Measurements from ENCODE around the gene TBC1D32.
"Not testable (repeated sequence)": the region's sequence is repeated elsewhere in the genome, so short reads cannot be mapped to it uniquely, and the experiment has no call there.

TBC1D32 gene

GRCh38 chr6:121333196-121333595, 1.1 kb downstream of the TBC1D32 start:
- DNase-seq (ENCODE audit: low read depth), result no peak

- DNase-seq (ENCODE audit: low read depth), result no peak
Observed at GRCh38 chr6:121330516-121330915, 3.8 kb downstream of the TBC1D32 start.

GRCh38 chr6:121321282-121321681, 13.0 kb downstream of the TBC1D32 start:
- DNase-seq (ENCODE audit: low read depth), result no peak

- DNase-seq (ENCODE audit: low read depth), result no peak
Observed at GRCh38 chr6:121319603-121320002, 14.7 kb downstream of the TBC1D32 start.

GRCh38 chr6:121319112-121319553, 15.1 kb downstream of the TBC1D32 start:
- DNase-seq (ENCODE audit: low read depth), result no peak

- no peak for DNase-seq (ENCODE audit: low read depth)
Observed at GRCh38 chr6:121314381-121315112, 19.7 kb downstream of the TBC1D32 start.

GRCh38 chr6:121311814-121312213, 22.5 kb downstream of the TBC1D32 start:
- not testable (repeated sequence) for DNase-seq (ENCODE audit: low read depth)

GRCh38 chr6:121310495-121310894, 23.8 kb downstream of the TBC1D32 start:
- DNase-seq (ENCODE audit: low read depth), result no peak

- peak; percentile 66 for DNase-seq (ENCODE audit: low read depth)
Observed at GRCh38 chr6:121309768-121310469, 24.4 kb downstream of the TBC1D32 start.

GRCh38 chr6:121305957-121306607, 28.2 kb downstream of the TBC1D32 start:
- no peak for DNase-seq (ENCODE audit: low read depth)

GRCh38 chr6:121302882-121303281, 31.4 kb downstream of the TBC1D32 start:
- DNase-seq (ENCODE audit: low read depth), result no peak

- not testable (repeated sequence) for DNase-seq (ENCODE audit: low read depth)
Observed at GRCh38 chr6:121301156-121301555, 33.1 kb downstream of the TBC1D32 start.

- no peak for DNase-seq (ENCODE audit: low read depth)
Observed at GRCh38 chr6:121297694-121298093, 36.6 kb downstream of the TBC1D32 start.

- DNase-seq (ENCODE audit: low read depth), result peak; percentile 69
Observed at GRCh38 chr6:121285041-121285440, 49.2 kb downstream of the TBC1D32 start.

- DNase-seq (ENCODE audit: low read depth), result no peak
Observed at GRCh38 chr6:121274666-121275295, 59.5 kb downstream of the TBC1D32 start.

GRCh38 chr6:121263742-121264141, 70.5 kb downstream of the TBC1D32 start:
- DNase-seq (ENCODE audit: low read depth), result no peak

GRCh38 chr6:121260651-121261102, 73.6 kb downstream of the TBC1D32 start:
- DNase-seq (ENCODE audit: low read depth), result peak; percentile 23

- peak; percentile 67 for DNase-seq (ENCODE audit: low read depth)
Observed at GRCh38 chr6:121247386-121247785, 86.9 kb downstream of the TBC1D32 start.

GRCh38 chr6:121242386-121242785, 91.9 kb downstream of the TBC1D32 start:
- DNase-seq (ENCODE audit: low read depth), result no peak

GRCh38 chr6:121237859-121238258, 96.4 kb downstream of the TBC1D32 start:
- DNase-seq (ENCODE audit: low read depth), result no peak

GRCh38 chr6:121236984-121237383, 97.3 kb downstream of the TBC1D32 start:
- DNase-seq (ENCODE audit: low read depth), result no peak

GRCh38 chr6:121235386-121235785, 98.9 kb downstream of the TBC1D32 start:
- no peak for DNase-seq (ENCODE audit: low read depth)

All from non-pigmented ciliary epithelial cell (primary cell).